HG03175 (cell line): ENCODE data around the gene RNF175.

Source experiments
- ATAC-seq: cut with Tn5 transposase; IDR thresholded peaks from one replicate; pipeline ENCODE4 v1.9.1; 2021; ENCODE audit warnings: mild to moderate bottlenecking, moderate library complexity; ENCODE audit not compliant: unreplicated experiment

The RNF175 gene

DNA sequence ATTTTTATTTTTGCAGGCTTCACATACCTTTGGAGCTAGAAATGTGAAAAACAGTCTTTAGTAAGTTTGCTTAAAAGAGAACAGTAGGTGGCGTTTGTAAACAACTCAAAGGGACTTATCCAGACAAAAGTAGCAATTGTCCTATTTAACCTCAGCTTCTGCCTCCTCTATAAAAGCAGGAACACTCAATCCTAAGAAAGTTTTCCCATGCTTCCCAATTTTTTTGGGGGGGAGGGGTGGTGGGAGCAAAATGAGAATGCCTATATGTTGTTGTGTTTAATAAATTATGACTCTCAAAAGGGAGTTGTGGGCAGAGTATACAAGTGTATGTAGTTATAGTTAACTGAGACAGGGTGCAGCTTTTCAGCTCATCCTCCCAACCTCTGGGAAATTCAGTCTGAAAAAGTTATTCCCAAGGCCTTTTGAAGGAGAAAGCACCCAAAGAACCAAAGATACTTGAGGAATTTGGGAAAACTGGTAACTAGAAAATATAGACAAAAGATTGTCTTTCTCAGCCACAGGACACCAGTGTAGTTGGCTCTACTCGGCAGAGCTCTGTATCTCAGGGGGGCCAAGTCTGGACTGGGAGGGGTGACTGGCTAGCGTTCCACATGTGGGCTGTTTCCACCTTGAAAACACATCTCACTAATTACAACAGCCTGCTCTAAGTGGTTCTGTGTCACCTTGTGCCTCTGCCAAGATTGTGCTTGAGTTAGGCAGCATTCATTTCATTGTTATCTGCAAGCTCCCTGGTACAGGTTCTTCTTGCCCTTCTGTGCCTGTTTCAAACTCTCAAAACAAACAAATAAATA lies 26.3 kb upstream of the RNF175 start:
- ATAC-seq: no peak

DNA sequence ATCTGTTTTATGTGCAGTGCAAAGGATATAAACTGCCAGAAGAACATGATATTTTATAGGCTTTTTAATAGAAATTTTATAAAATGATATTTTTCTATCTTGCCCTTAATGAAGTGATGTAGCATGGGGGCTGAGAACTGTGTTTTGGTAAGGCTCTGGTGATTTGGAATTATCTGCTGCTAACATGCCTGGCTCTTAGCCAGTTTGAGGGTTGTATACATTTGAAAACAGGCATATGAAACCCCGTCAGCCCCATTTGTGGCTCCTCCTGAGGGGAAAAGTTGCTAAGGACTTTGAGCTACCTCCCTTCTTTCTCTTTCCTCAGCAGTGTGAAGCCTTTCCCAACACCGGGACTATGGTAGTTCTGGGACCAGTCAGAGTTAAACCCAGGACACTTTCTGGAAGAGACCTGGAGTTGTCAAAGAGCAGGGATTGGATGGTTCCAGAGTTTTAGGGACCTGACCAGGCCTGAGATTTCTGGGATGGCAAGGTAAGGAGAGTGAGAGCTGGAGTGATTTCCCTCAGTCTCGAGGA lies 24.4 kb upstream of the RNF175 start:
- no peak for ATAC-seq

DNA sequence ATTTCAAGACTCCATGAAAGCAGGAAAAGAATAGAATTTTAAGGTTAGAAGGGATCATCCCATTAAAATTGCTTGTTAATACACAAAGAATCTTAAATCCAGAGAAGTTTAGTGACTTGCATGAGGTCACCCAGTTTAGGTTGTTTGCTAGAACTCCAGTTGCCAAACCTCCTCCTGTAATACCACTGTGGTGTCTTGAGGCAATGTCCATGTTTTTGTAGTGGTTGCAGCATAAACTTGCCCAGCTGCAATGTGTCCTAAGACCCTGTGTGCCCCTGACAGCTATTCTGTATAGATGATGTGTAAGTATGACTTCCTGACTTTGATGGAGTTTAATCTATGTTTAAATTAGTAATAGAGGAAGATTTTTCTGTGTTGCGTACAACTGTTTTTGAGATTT lies 22.8 kb upstream of the RNF175 start:
- no peak for ATAC-seq

DNA sequence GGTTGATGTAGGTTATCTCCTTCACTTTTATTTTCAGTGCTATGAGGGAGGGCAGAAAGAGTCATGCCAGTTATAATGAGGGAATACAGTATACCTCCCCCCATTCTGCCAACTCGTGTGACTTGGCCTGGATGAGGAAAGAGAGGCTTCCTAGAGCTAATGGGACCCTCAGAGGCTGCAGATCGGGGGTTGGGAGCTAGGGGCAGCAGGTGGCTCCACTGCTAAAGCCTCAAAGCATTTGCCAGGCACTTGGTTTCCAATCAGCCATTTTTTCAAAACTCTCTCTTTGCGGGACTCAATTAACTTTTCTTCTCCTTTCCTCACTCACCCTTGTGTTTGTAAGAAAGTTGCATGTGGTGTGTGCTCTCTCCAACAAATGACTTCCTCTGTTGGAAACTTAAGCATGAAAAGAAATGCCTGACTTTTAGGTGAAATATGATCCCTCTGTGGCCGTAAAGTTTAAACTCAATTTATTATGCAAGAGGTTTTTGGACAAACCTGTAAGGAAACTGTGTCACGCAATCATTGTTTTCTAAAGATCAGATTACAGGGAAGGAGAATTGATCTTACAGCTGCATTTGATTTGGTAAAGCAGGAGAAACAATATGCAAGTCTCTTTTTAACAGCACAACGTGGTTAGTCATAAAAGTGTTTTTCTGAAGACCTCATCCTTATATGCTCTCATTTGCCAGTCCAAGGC lies 22.0 kb upstream of the RNF175 start:
- ATAC-seq: no peak

DNA sequence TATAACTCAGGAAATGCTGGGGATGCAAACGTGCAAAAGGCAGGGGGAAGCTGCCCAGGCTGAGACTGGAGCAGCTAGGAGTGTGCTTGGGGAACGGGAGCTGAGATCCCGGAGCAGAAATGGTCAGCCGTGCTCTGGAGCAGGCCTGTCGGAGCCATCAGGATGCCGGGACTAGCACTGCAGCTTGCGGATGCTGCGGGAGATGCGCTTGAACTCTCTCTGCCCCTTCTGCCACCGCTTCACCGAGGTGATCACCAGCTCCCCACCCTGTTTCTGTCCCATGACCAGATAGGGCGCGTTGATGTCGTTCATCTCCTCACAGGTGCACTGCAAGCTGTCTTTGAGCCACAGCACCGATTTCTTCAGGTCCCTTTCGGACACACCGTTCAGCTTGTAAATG lies 21.5 kb upstream of the RNF175 start:
- ATAC-seq: peak; percentile 14

DNA sequence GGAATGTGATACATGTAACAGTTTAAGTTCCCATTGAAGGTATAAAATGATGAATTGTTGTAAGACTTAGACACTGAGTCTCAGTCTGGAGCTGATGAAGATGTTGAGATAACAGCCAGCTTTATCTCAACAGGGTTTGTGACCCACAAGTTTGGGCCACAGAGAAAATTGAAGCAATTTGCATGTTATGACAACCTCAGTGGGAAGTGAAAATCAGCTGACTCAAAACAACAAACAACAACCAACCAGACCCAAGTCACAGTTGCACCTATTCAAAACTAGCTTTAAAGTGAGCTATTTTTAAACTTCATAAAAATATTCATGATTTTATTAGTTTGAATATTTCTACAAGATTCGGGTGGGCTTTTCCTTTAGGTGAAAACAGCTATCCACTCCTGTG lies 21.1 kb upstream of the RNF175 start:
- ATAC-seq: peak; percentile 89

DNA sequence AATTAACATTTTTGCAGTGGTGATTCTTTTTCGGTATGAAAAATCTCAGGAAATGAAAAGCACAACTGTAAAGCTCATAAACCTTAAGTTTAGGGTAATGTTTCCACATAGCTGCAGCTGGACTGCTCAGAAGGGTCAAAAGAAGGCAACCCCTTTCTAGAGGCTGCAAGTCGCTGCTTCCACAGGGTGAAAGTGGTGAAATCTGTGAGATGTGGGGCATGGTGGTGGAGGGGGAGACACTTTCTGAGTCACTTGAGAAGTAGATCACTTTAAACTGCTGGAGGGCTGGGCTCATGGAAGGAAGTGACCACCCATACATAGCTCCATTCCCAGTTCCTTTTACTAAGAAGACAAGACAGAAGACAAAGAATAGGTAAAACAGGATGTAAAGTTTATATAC lies 20.4 kb upstream of the RNF175 start:
- ATAC-seq: no peak

DNA sequence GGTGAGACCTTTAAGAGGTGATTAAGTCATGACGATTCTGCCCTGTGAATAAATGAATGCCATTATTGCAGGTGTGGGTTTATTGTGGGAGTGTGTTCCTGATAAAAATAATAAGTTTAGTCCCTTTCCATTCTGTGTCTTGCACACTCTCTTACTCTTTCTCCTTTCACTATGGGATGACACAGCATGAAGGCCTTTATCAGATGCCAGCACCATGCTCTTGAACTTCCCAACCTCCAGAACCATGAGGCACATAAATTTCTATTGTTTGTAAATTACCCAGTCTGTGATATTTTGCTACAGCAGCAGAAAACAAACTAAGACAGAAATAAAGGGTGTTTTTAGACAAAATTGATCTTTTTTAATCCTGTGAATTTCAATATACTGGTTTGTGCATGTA lies 18.6 kb upstream of the RNF175 start:
- ATAC-seq: no peak

DNA sequence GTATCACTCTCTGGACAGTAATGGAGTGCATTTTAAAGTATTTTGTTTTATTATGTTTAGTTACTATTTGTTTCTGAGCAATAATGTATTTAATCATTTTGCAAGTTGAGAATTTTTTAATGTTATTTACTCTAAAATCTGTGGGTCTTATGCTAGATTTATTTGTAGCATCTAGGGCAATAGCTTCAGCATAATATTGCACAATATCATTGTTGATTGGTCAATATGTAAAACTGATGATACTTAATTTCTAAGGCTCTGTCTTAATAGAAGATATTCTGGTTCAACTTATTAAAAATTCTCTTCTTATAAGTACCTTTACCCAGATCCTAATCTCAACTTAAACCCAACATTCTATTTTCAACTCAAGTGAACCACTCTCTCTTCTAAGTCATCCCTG lies 17.6 kb upstream of the RNF175 start:
- ATAC-seq: no peak

DNA sequence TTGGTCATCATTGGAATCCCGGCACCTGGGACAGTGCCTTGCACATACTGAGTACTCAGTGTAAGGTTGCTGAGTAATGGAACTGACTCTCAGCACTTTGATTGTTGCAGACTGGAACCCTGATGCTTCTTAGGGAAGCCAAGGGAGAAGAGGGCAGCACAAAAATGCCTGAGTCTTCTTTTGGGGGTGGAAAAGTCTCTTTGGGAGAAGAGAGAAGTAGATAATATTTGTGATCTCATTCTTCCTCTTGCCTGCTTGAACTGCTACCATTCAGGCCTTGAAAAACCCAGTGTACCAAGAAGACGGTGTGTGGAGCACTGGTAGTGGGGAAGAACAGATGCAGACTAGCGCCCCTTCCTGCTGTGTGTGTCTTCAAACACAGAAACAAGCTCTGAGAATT lies 16.8 kb upstream of the RNF175 start:
- no peak for ATAC-seq

DNA sequence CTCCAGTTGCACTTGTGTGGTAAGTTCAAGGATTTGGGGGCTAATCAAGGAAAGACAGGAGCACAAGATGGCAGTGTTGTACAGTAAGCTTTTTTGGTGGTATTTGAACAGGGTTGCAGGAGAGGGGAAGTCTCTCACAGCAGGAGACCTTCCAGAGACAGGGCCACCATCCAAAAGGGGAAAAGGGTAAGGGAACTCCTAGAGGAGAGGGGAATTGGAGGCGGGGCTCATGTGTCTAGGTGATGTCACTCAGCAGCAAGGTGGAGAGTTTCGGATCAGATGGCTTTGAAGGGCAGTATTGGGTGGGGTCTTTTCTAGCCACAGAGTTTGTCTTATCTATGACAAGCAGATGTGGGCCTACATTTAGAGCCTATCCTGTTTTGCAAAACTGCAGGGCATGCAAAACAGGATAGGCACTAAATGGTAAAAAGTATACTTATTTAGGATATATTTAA lies 13.4 kb upstream of the RNF175 start:
- ATAC-seq: no peak

DNA sequence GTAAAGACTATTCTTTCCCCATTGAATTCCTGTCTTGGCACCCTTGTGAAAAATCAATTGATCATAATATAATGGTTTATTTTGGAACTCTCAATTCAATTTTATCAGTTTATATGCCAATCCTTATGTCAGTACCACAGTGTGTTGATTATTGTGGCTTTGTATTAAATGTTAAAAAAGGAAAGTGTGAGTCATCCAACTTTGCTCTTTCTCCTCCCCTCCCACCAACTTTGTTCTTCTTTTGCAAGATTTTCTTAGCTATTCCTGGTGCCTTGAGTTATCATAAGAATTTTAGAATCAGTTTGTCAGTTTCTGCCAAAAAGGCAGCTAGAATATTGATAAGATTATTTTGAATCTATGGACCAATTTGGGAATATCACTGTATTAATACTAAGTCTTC lies 11.2 kb upstream of the RNF175 start:
- no peak for ATAC-seq

DNA sequence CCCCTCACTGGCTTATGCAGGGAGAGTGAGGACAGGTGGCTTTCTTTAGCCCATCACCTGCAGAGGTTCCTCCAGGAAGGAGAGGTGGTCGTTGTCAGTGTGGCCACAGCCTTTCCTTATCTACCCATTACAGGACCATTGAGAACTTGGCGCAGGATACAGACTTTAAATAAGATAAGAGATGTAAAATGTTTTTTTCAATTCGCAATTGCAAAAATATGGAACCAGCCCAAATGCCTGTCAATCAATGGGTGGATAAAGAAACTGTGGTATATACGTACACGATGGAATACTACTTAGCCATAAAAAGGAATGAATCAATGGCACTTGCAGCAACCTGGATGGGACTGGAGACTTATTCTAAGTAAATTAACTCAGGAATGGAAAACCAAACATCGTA lies 6.9 kb upstream of the RNF175 start:
- no peak for ATAC-seq

DNA sequence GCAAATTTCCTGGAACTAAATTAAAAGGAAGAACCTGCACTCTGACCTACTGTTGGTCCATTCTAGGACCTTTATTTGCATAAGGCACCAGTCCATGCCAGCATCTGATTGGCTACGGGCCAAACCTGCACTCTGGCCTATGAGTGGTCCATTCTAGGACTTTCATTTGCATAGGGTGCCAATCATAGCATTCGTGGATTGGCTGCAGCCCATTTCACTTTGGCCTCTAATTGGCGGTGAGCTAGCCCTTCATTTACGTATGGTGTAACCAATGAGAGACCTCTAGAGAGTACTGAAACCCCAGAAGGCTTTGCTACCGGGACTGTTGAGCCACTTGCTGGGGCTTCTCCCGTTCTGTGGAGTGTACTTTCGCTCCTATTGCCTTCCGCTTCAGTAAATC lies 6.1 kb upstream of the RNF175 start:
- ATAC-seq: no peak

DNA sequence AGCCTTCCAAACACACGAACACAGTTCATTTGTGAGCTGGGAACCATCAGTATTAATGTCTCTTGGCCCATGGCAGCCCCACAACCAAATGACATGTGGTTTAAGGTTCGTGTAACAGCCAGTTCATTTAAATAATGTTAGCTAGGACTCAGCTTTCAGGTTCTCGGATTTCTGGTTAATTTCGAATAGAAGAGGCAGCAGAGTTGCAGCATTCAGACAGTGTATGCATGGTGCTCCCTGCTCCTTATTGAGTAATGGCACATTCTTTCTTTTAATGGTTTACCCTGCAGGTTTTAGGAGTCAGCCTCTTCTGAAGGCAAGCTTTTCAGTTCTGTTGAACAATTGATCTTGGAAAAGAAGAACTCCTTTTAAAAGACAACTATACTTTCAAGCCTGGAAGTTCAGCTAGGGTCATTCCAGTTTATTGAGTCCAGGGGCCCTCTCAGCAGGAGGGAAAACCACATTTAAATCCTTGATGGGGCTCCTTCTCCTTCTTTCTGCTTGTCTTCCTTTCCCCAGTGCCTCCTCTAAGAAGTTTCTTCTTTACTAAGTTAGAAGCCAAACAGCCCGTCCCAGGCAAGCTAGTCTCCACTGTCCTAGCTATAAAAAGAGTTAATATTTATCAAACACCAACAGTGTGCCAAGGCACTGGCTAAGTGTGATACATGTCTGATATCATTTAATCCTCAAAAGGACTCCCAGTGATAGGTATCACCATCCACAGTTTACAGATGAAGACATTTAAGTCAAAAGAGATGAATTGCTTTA lies 5.0 kb upstream of the RNF175 start:
- ATAC-seq: no peak

DNA sequence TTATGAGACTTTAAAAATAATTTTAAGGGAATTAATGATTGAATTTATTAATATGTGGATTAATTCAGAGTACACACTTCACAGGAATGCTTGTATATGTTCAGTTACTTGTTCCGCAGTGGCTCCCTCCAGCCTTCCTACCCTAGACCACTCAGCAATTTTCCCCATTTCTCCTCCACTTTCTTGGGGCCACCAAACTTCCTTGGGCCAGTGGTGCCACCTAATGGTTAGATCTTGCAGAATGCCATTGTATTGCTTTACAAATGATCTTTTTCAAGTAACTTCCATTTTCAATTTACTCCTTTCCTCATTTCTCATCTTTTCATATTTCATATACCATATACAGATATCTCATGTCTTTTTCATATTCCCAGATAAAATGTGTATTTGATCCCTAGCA lies 3.6 kb upstream of the RNF175 start:
- no peak for ATAC-seq

DNA sequence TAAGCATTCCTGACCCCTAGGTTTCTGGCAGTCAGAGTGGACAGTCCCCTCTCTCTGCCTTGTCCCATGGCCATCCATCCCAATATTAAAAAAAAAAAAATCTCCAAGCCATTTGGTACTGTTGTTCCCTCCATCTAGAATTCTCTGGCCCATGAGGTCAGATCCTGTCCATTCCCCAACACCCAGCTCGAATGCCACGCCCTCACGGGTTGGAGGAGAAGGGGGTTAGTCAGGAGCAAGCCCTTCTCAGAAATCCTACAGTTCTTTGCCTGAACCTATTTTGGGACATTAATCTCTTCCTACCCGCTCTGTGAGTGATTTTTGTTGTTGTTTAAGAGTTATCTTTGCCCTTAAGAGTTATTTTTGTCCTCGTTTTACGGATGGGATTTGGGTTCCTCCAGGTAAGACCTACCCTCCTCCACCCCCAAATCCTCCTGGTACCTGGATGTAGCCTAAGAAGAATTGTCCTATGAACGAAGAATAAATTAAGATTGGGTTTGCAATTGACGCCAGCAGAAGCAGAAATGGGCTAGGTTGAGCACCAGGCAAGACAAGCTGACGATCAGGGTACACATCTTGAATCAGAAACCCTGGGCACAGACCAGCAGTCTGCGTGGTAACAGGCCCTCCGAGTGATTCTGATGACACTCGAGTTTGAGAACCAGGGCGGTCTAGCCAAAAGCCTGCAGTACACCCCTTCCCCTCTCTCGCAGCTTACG lies 977 bp downstream of the RNF175 start:
- no peak for ATAC-seq

DNA sequence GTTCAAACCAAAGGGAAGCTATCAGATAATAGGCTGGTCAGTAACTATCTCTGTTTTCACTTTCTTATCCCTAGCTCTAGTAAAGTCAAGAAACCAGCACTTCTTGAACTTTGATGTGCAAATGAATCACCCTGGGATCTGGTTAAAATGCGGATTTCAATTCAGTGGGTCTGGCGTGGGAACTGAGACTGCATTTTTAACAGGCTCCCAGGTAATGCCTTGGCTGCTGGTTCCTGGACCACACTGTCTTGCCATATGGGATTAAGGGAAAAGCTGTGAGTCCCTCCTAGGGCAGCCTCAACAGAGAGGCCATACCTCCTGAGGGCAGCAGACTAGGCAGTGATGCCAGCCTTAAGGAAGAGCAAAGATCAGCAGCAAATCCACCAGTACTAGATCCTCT lies 1.7 kb downstream of the RNF175 start:
- ATAC-seq: no peak

DNA sequence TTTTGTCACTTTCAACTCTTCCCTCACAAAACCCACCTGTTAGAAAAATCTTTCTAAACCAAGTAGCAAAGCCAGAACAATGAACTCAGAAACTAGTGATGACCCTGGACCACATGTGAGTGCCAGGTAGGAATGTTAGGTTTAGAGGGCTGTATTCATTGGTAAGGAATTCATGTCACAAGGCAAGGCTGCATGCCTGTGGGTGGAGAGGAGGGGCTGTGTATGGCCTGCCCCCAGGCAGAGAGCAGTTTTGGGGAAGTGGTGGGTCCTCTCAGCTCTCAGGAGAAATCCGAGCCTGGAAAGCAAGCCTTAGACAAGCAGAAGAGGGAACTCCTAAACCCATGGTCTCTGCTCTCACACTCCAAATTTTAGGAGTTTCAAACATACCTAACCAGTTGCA lies 2.4 kb downstream of the RNF175 start:
- no peak for ATAC-seq

DNA sequence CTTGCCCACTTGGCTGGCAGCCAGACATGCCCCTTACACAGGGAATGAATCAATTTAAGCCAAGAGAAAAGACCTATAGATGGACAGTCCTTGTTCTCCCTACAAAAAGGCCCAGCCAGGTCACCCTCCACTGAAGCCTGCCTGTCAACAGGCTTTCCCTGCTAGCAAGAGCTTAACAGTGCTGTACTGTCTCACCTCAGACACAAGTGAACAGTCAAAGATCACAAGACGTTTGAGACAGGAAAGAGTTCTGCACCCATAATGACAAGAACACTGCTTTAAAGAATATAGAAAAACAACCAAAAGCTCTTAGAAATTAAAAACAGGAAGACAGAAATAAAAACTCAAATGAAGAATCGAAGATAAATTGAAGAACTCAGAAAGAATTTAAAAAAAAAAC lies 4.6 kb downstream of the RNF175 start:
- ATAC-seq: no peak
